Heart right ventricle (tissue), 16 donors: ENCODE results near the gene KCNH1. TPM values are rescaled to one million over a fixed set of nuclear protein-coding genes. Genes with fewer than 3 reads are reported as not detected.
A peak's percentile ranks its signal among the peaks of the same experiment; 100 is the strongest.

Experiments
- ATAC-seq, 8 donors: fragments of 200-7000 bp; cut with Tn5 transposase; one replicate each; pipeline ENCODE4 v1.9.1; 2020; ENCODE audit warnings: mild to moderate bottlenecking in 8 of 8, moderate library complexity in 8 of 8, moderate number of reproducible peaks in 1 of 8
- DNase-seq, 2 donors: peaks; one replicate each; pipeline ENCODE4 v3.0.0-alpha.2; 2020
- H3K27ac ChIP-seq, 10 donors: fragments of 200-600 bp; sonication (generic) in 2 of 10; one replicate each; pipeline versions ENCODE4 v1.5.0 to v1.8.0; 2020 to 2022; ENCODE audit warnings: mild to moderate bottlenecking in 3 of 10
- H3K27me3 ChIP-seq, 7 donors: fragments of 200-600 bp; one replicate each; pipeline ENCODE4 v1.8.0; 2021 to 2022; ENCODE audit warnings: mild to moderate bottlenecking in 2 of 7
- H3K36me3 ChIP-seq, 9 donors: fragments of 200-600 bp; sonication (generic) in 1 of 9; one replicate each; pipeline versions ENCODE4 v1.5.0 to v1.8.0; 2020 to 2022; ENCODE audit warnings: mild to moderate bottlenecking in 2 of 9
- H3K4me1 ChIP-seq, 9 donors: fragments of 200-600 bp; sonication (generic) in 1 of 9; one replicate each; pipeline versions ENCODE4 v1.5.0 to v1.8.0; 2020 to 2022; ENCODE audit warnings: mild to moderate bottlenecking in 4 of 9
- H3K4me3 ChIP-seq, 10 donors: fragments of 200-600 bp; sonication (generic) in 2 of 10; one replicate each; pipeline versions ENCODE4 v1.5.0 to v1.8.0; 2020 to 2022; ENCODE audit warnings: mild to moderate bottlenecking in 7 of 10, moderate library complexity in 2 of 10
- H3K9me3 ChIP-seq, 11 donors: fragments of 200-600 bp in 10 of 11; sonication (generic) in 2 of 11; one replicate each; pipeline versions ENCODE4 v1.5.0 to v1.8.0; 2013 to 2022; ENCODE audit warnings: mild to moderate bottlenecking in 2 of 11, control low read depth in 1 of 11, moderate library complexity in 1 of 11
- CTCF ChIP-seq, 9 donors: fragments of 200-600 bp; sonication (generic) in 2 of 9; IDR thresholded peaks; one replicate each; pipeline versions ENCODE4 v1.5.0 to v1.8.0; 2021 to 2022; ENCODE audit warnings: antibody characterized with exemption in 9 of 9, mild to moderate bottlenecking in 5 of 9, moderate library complexity in 1 of 9
- WGBS, 2 donors: extraction: QIAGEN DNeasy Blood & Tissue Kit; methylation state at CpG; one replicate each; pipeline ENCODE4 v1.1.7; 2013; ENCODE audit warnings: inconsistent platforms in 1 of 2; 5-methylcytosine and 5-hydroxymethylcytosine counted together
- intact Hi-C, 10 donors: fragments of 100-400 bp; cut with DNase I; formaldehyde crosslinking; loops; one replicate each; pipeline versions ENCODE4 v1.11.1 to v1.14.2; 2022
- polyA plus RNA-seq, 2 donors: library from polyadenylated mRNA; stranded (reverse); fragments of 200-250 nt; gene quantifications; one replicate each; pipeline ENCODE4 v1.2.3, GENCODE V29; 2013
- total RNA-seq, 10 donors: library from RNA; stranded (reverse); fragmentation: NEBNext Ultra II Directional in 3 of 10; extraction: Animal tissue kit (Norgen Biotek cat#: 25700) in 3 of 10; gene quantifications; one replicate each; pipeline versions ENCODE4 v1.2.1 to v1.2.4, GENCODE V29; 2021 to 2023
- donor health status: Arrhythmogenic right ventricular cardiomyopathy.
- donor health status: ischemic (EF 13 %, LVEDD 7.1; RV severe dilation, severe dysfunction).
- donor health status: healthy with polysubstance abuse.
- donor health status: DM: no; HTN: yes; CAD: no.
- donor health status: DM: no; HTN: no; CAD: no.
- donor health status: ischemic (EF 25% LVEDD 6.9; RV normal size, moderate dysfunction).
- donor health status: ischemic (EF 25% LVEDD 5.7; RV mildly dilated, moderate dysfunction).
- donor health status: healthy.
- donor health status: DM: yes; HTN: yes; CAD: no.
- donor health status: Ischemic cardiomyopathy.
- donor health status: ischemic (EF 35%, LVEDD 5.7; RV mildly dilated, moderate dysfunction).
- donor health status: nonischemic (EF 11% LVEDD 7.7; RV severe dilation, severe dysfunction).
- donor health status: DM: yes; HTN: yes; CAD: no.
- donor health status: PGD.
- donor health status: ischemic (EF 29% LVEDD 5.4; RV normal size, mild dysfunction).
- donor health status: nonischemic (EF 23%, LVEDD 6.1; RV moderate dilation, normal function).

Gene KCNH1
- total and polyA plus RNA-seq, 12 donors, result 0.09 TPM; not detected in 11

DNA sequence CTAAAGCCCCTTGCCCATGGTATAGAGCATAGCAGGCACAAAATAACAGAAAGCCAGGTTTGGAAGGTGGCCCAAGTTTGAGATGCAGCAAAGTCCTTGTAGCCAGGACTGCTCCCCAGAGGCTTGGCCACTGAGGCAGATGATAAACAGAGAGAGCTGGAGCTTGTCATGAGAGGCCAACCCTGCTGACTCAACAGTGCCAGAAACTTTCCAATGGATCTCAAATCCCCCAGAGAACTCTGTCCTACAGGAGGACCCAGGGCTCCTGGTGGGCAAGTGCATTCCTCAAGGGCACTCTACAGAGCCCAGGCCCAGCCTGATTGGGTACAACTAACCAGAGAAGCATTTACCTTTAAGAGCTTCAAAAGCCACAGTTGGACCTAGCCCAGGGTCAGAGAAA, 280.7 kb downstream of the KCNH1 start:
- ATAC-seq, result no peak
- Histone ChIP-seq H3K4me3 (no peak overlapping the region), H3K9me3 (no peaks in the 10 kb centered on the region), H3K4me1 (no peaks in the 10 kb centered on the region), H3K36me3 (no peaks in the 10 kb centered on the region), H3K27ac (no peak overlapping the region), H3K27me3 (no peaks in the 10 kb centered on the region)
- TF ChIP-seq CTCF (IDR thresholded peaks at IDR 0.05), result no peak
- intact Hi-C loops, result no loop called here
- DNase-seq, result no peak

- no peak for TF ChIP-seq CTCF (IDR thresholded peaks at IDR 0.05)
- intact Hi-C loops, result no loop called here
Measured at GRCh38 chr1:210850556-210850955, 283.4 kb downstream of the KCNH1 start.

GRCh38 chr1:210848474-210848873, 285.5 kb downstream of the KCNH1 start:
- intact Hi-C loops, result no loop called here
- no peaks in the 10 kb centered on the region for H3K4me1 ChIP-seq
- H3K36me3 ChIP-seq, result no peaks in the 10 kb centered on the region
- DNase-seq, result no peak
- TF ChIP-seq CTCF (IDR thresholded peaks at IDR 0.05), result no peak
- H3K27ac ChIP-seq, result no peak overlapping the region
- no peaks in the 10 kb centered on the region for H3K27me3 ChIP-seq
- peaks cover 0 to 3% (median 0%) of the 10 kb centered on the region in 11 donors for H3K9me3 ChIP-seq
- no peak for ATAC-seq
- WGBS, 2 donors, result 81 to 82% methylated on average over 3 of the region's 3 CpGs
- no peak overlapping the region for H3K4me3 ChIP-seq

More at GRCh38 chr1:210850556-210850955, 283.4 kb downstream of the KCNH1 start:
- H3K9me3 ChIP-seq, result peaks cover 0 to 3% (median 0%) of the 10 kb centered on the region in 11 donors
- no peaks in the 10 kb centered on the region for H3K4me1 ChIP-seq
- no peak overlapping the region for H3K27ac ChIP-seq
- H3K27me3 ChIP-seq, result no peaks in the 10 kb centered on the region
- ATAC-seq (no peak), DNase-seq (no peak)
- H3K4me3 ChIP-seq, result no peak overlapping the region
- no peaks in the 10 kb centered on the region for H3K36me3 ChIP-seq

DNA sequence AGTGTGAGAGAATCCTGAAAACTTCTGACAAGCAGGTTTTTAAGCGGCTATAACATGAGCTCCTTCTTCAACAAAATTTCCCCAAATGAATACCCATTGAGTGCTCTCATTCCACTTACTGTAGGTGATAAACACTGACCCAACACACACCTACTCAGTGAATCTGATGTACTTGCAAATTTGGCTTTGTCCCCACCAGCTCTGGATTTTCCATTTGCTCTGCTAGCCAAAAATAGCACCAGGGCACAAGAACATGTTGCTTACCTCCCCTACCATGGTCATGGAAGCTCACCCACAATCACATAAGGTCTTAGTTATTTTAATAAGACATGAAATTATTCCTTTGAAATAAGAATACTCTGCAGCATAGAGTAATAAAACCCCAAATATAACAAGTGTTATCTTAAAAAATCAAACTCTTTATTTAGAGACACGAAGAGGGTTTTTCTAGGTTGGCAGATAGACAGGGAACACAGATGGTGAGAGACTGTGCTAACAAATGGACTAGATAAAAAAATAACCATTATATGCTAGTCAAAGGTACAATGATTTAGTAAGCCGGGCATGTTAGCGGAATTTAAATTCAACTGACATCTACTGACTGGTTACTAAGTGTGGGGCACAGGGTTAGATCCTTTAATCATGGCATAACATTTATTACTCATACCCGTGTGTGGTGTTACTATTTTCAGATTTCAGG, 291.9 kb downstream of the KCNH1 start:
- Histone ChIP-seq H3K27me3 (no peaks in the 10 kb centered on the region), H3K4me1 (no peaks in the 10 kb centered on the region), H3K36me3 (no peaks in the 10 kb centered on the region), H3K4me3 (no peak overlapping the region), H3K27ac (no peak overlapping the region), H3K9me3 (peaks cover 0 to 22% (median 0%) of the 10 kb centered on the region in 11 donors)
- DNase-seq, result peak in 1 of 2 donors; percentile 20
- intact Hi-C loops, result no loop called here
- WGBS, 2 donors, result 75 to 77% methylated on average over 5 of the region's 5 CpGs
- TF ChIP-seq CTCF (IDR thresholded peaks at IDR 0.05), result no peak
- ATAC-seq, result peak in 5 of 8 donors; percentile 62 to 96 (median 79)
